ENCODE results near the gene DEXI.

The DEXI gene

GRCh38 chr16:10957771-10958482 lies 15.7 kb upstream of the DEXI start (continued):
- TF ChIP-seq ZBTB6 (tag by site-specific recombination; IDR thresholded peaks at IDR 0.05) (no peak), HOXC10 (CRISPR knock-in tag; IDR thresholded peaks at IDR 0.05) (no peak), REST (tag by site-specific recombination; IDR thresholded peaks at IDR 0.05) (no peak), HIC1 (tag by site-specific recombination; IDR thresholded peaks at IDR 0.05) (peak; percentile 73), KLF16 (tag by site-specific recombination; IDR thresholded peaks at IDR 0.05) (no peak), ELK4 (IDR thresholded peaks at IDR 0.05; ENCODE audit: borderline replicate concordance, low read depth, low read length) (no peak), ZNF146 (tag by site-specific recombination; IDR thresholded peaks at IDR 0.05) (no peak), ZNF639 (tag by site-specific recombination; IDR thresholded peaks at IDR 0.05) (peak; percentile 90), ZFP41 (tag by site-specific recombination; IDR thresholded peaks at IDR 0.05; ENCODE audit: borderline replicate concordance) (no peak), FEZF1 (tag by site-specific recombination; IDR thresholded peaks at IDR 0.05) (no peak), ZNF544 (tag by site-specific recombination; IDR thresholded peaks at IDR 0.05) (no peak), ZNF76 (tag by site-specific recombination; IDR thresholded peaks at IDR 0.05; ENCODE audit: borderline replicate concordance, low read depth) (no peak), PRDM10 (tag by site-specific recombination; IDR thresholded peaks at IDR 0.05) (peak; percentile 65), ZNF423 (tag by site-specific recombination; IDR thresholded peaks at IDR 0.05) (no peak), GLI2 (tag by site-specific recombination; IDR thresholded peaks at IDR 0.05; ENCODE audit: borderline replicate concordance, low read depth) (no peak), ZBTB21 (tag by site-specific recombination; IDR thresholded peaks at IDR 0.05) (peak; percentile 54; the same call in 1 of the 2 replicates), ZNF114 (tag by site-specific recombination; IDR thresholded peaks at IDR 0.05) (no peak), ZNF571 (tag by site-specific recombination; IDR thresholded peaks at IDR 0.05) (no peak), ZBTB17 (tag by site-specific recombination; IDR thresholded peaks at IDR 0.05) (no peak), CTCF (tag by site-specific recombination; IDR thresholded peaks at IDR 0.05) (no peak), GLI4 (tag by site-specific recombination; IDR thresholded peaks at IDR 0.05) (no peak)

Measured in HEK293 (cell line).